Measurements from ENCODE around the gene COMMD7.

Gene COMMD7

DNA sequence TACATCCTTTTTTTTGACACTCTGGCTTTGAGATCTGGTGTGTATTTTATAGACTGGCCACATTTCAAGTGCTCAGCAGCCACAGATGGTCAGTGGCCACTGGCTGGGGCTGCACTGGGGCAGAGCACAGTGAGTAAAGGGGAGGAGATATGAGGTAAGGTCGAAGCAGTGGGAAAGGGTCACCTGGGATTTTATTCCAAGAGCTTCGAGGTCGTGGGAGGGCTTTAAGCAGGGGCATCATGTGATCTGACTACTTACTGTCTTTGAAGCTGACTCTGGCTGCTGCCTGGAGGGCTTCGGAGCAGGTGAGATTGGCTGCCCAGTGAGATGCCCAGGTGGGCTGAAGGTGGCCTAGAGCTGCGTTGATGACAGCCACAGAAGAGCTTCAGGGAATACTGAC lies 76.2 kb downstream of the COMMD7 start:
- Histone ChIP-seq H3K27ac (no peak overlapping the region), H3K27me3 (no peaks in the 10 kb centered on the region), H3K4me1 (ENCODE audit: control insufficient read depth in 1 of 2, insufficient read depth in 1 of 2, low read depth in 1 of 2, low read length in 1 of 2) (peaks cover 0 to under 1% of the 10 kb centered on the region in 2 experiments), H3K4me3 (ENCODE audit: low read depth in 1 of 2, low read length in 1 of 2) (no peak overlapping the region), H3K9me3 (no peaks in the 10 kb centered on the region), H3K36me3 (no peaks in the 10 kb centered on the region)
- TF ChIP-seq, protein P1, sequence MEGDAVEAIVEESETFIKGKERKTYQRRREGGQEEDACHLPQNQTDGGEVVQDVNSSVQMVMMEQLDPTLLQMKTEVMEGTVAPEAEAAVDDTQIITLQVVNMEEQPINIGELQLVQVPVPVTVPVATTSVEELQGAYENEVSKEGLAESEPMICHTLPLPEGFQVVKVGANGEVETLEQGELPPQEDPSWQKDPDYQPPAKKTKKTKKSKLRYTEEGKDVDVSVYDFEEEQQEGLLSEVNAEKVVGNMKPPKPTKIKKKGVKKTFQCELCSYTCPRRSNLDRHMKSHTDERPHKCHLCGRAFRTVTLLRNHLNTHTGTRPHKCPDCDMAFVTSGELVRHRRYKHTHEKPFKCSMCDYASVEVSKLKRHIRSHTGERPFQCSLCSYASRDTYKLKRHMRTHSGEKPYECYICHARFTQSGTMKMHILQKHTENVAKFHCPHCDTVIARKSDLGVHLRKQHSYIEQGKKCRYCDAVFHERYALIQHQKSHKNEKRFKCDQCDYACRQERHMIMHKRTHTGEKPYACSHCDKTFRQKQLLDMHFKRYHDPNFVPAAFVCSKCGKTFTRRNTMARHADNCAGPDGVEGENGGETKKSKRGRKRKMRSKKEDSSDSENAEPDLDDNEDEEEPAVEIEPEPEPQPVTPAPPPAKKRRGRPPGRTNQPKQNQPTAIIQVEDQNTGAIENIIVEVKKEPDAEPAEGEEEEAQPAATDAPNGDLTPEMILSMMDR (IDR thresholded peaks at IDR 0.05) = no peak

DNA sequence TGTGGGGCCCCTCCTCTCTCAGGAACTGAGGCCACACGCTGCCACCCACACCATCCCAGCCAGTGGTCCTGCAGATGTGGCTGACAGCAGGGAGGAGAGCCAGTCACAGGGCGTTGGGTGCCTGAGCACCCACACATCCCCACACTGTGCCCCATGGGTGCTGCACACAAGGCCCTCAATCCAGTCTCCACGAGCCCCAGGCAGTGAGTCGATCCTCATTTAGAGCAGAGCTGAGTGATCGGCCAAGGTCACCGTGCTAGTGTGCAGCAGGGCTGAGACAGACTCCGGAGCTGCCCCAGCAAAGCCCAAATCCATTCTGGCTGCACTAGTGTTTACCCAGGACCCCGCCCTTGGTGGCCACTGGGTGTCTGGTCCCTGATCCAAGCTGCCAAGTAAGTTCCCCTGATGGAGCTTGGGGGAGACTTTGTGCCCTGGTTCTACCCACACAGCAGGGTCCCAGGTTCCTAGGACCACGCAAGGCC lies 78.5 kb downstream of the COMMD7 start:
- TF ChIP-seq, protein P1 (IDR thresholded peaks at IDR 0.05) = no peak
- no peak overlapping the region for H3K27ac ChIP-seq
- H3K4me3 ChIP-seq (ENCODE audit: low read depth in 1 of 2, low read length in 1 of 2) = no peak overlapping the region
- no peaks in the 10 kb centered on the region for H3K36me3 ChIP-seq
- peaks cover 4 to 5% of the 10 kb centered on the region in 2 experiments for H3K4me1 ChIP-seq (ENCODE audit: control insufficient read depth in 1 of 2, insufficient read depth in 1 of 2, low read depth in 1 of 2, low read length in 1 of 2)
- H3K27me3 ChIP-seq = no peaks in the 10 kb centered on the region
- no peaks in the 10 kb centered on the region for H3K9me3 ChIP-seq

- TF ChIP-seq, protein P1 (IDR thresholded peaks at IDR 0.05) = no peak
- Histone ChIP-seq H3K9me3 (no peaks in the 10 kb centered on the region), H3K36me3 (no peaks in the 10 kb centered on the region), H3K27ac (no peak overlapping the region), H3K4me1 (ENCODE audit: control insufficient read depth in 1 of 2, insufficient read depth in 1 of 2, low read depth in 1 of 2, low read length in 1 of 2) (peaks cover 4 to 5% of the 10 kb centered on the region in 2 experiments), H3K27me3 (no peaks in the 10 kb centered on the region), H3K4me3 (ENCODE audit: low read depth in 1 of 2, low read length in 1 of 2) (no peak overlapping the region)
These were observed 79.1 kb downstream of the COMMD7 start for GRCh38 chr20:32664012-32664677.

- H3K36me3 ChIP-seq = no peaks in the 10 kb centered on the region
- TF ChIP-seq, protein P1 (IDR thresholded peaks at IDR 0.05) = no peak
These were observed 79.8 kb downstream of the COMMD7 start for GRCh38 chr20:32663335-32664011.

DNA sequence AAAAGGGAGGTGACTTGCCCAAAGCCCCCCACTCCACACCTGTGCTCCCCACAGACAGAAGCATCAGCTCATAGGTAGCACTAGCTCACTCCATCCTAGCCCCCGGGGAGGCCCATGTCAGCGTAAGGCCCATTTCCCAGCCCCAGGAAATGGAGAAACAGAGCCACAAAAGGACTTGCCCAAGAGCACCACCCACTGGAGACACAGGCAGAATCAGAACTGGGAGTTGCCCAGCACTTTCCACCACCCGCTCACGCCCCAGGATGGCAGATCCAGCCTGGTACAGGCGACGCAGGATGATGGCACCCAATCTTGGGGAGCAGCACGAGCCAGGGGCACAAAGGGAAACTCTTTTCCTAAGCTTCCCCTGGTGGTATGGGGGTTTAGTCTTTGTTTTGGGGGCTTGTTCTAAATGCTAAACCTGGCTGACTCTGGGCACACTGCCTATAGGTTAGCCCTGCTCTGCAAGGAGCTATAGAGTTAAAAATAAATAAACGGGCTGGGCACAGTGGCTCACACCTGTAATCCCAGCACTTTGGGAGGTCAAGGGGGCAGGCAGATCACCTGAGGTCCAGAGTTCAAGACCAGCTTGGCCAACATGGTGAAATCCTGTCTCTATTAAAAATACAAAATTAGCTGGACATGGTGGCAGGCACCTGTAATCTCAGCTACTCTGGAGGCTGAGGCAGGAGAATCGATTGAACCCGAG lies 81.3 kb downstream of the COMMD7 start:
- Histone ChIP-seq H3K36me3 (no peaks in the 10 kb centered on the region), H3K4me3 (ENCODE audit: low read depth in 1 of 2, low read length in 1 of 2) (no peak overlapping the region), H3K9me3 (no peaks in the 10 kb centered on the region), H3K27me3 (no peaks in the 10 kb centered on the region), H3K27ac (no peak overlapping the region), H3K4me1 (ENCODE audit: control insufficient read depth in 1 of 2, insufficient read depth in 1 of 2, low read depth in 1 of 2, low read length in 1 of 2) (peaks cover 4 to 5% of the 10 kb centered on the region in 2 experiments)
- TF ChIP-seq, protein P1 (IDR thresholded peaks at IDR 0.05) = no peak

More at GRCh38 chr20:32663335-32664011, 79.8 kb downstream of the COMMD7 start:
- H3K4me1 ChIP-seq (ENCODE audit: control insufficient read depth in 1 of 2, insufficient read depth in 1 of 2, low read depth in 1 of 2, low read length in 1 of 2) = peaks cover 4 to 5% of the 10 kb centered on the region in 2 experiments
- H3K27ac ChIP-seq = no peak overlapping the region
- no peaks in the 10 kb centered on the region for H3K9me3 ChIP-seq
- no peaks in the 10 kb centered on the region for H3K27me3 ChIP-seq
- no peak overlapping the region for H3K4me3 ChIP-seq (ENCODE audit: low read depth in 1 of 2, low read length in 1 of 2)
